K562 (cell line): ENCODE results near the gene EFCAB7.

Source experiments
- ATF1 ChIP-seq, 2 experiments: fragments of 450-650 bp in 1 of 2; IDR thresholded peaks; 2 replicates each; pipeline ENCODE4 v1.6.1; 2016; ENCODE audit warnings: missing compliant biosample characterization in 1 of 2, missing genetic modification characterization in 1 of 2
- CREB1 ChIP-seq, 2 experiments: sonication (generic) in 1 of 2; formaldehyde crosslinking in 1 of 2; IDR thresholded peaks; 2 replicates each; pipeline versions ENCODE4 v1.6.1 to v1.8.0; 2012 to 2022; ENCODE audit warnings: inconsistent platforms in 1 of 2, mild to moderate bottlenecking in 1 of 2, missing genetic modification reagents in 1 of 2, moderate library complexity in 1 of 2
- CTCF ChIP-seq, 3 experiments: IDR thresholded peaks in 2 of 3; conservative IDR thresholded peaks in 1 of 3; 2 replicates each; pipeline ENCODE4 v1.5.1; 2011 to 2012; ENCODE audit warnings: low read length in 3 of 3, mild to moderate bottlenecking in 3 of 3, control low read depth in 2 of 3, improper control_type of control experiment in 1 of 3, inconsistent platforms in 1 of 3, low read depth in 1 of 3, mixed read lengths in 1 of 3, moderate library complexity in 1 of 3; ENCODE audit not compliant: insufficient read depth in 2 of 3
- ELF2 ChIP-seq: fragments of 250-450 bp; sonication (Bioruptor Pico); IDR thresholded peaks from 2 replicates; pipeline ENCODE4 v1.5.0; 2021; ENCODE audit warnings: mild to moderate bottlenecking
- MAZ ChIP-seq, 2 experiments: fragments of 450-650 bp in 1 of 2; sonication (generic) in 1 of 2; formaldehyde crosslinking; IDR thresholded peaks in 1 of 2; conservative IDR thresholded peaks in 1 of 2; 2 replicates each; pipeline versions ENCODE4 v1.4.0 to v1.5.0; 2020; ENCODE audit warnings: mild to moderate bottlenecking in 1 of 2, missing genetic modification reagents in 1 of 2
- NFE2 ChIP-seq: IDR thresholded peaks from 2 replicates; pipeline ENCODE4 v1.6.1; 2014; ENCODE audit warnings: antibody characterized with exemption, low read depth
- RFX5 ChIP-seq: IDR thresholded peaks from 2 replicates; pipeline ENCODE4 v1.6.1; 2011; ENCODE audit warnings: low read depth, mild to moderate bottlenecking, improper control_type of control experiment, low read length
- SIX5 ChIP-seq, 2 experiments: IDR thresholded peaks; 2 replicates each; pipeline ENCODE4 v1.6.1; 2011; ENCODE audit warnings: low read length in 2 of 2, borderline replicate concordance in 1 of 2, low read depth in 1 of 2, mild to moderate bottlenecking in 1 of 2, moderate library complexity in 1 of 2; ENCODE audit not compliant: insufficient read depth in 1 of 2
- SRF ChIP-seq, 2 experiments: fragments of 250-450, 450-650 bp in 1 of 2; sonication (Bioruptor Pico) in 1 of 2; sonication (generic) in 1 of 2; formaldehyde crosslinking; IDR thresholded peaks; 2 replicates each; pipeline versions ENCODE4 v1.5.0 to v1.5.1; 2020 to 2022; ENCODE audit warnings: mild to moderate bottlenecking in 1 of 2, missing genetic modification reagents in 1 of 2
- TEAD1 ChIP-seq, 2 experiments: fragments of 450-650 bp in 1 of 2; sonication (generic) in 1 of 2; formaldehyde crosslinking; IDR thresholded peaks; 2 replicates each; pipeline versions ENCODE4 v1.4.0 to v1.8.0; 2020 to 2022; ENCODE audit warnings: mild to moderate bottlenecking in 2 of 2, missing genetic modification reagents in 1 of 2
- TEAD4 ChIP-seq, 2 experiments: sonication (generic) in 1 of 2; formaldehyde crosslinking in 1 of 2; IDR thresholded peaks; 2 replicates each; pipeline versions ENCODE4 v1.6.1 to v1.8.0; 2012 to 2022; ENCODE audit warnings: borderline replicate concordance in 1 of 2, inconsistent platforms in 1 of 2, low read length in 1 of 2, mild to moderate bottlenecking in 1 of 2, missing genetic modification reagents in 1 of 2
- ZBTB49 ChIP-seq: sonication (generic); formaldehyde crosslinking; IDR thresholded peaks from 2 replicates; pipeline ENCODE4 v1.8.0; 2022; ENCODE audit warnings: missing genetic modification reagents, mild to moderate bottlenecking, borderline replicate concordance
- ZNF253 ChIP-seq: fragments of 250-450 bp; sonication (Bioruptor Pico); conservative IDR thresholded peaks from 2 replicates; pipeline ENCODE4 v1.6.1; 2021; ENCODE audit warnings: mild to moderate bottlenecking
- TF ChIP-seq, protein P1 (sequence below), 2 experiments: fragments of 450-650 bp; formaldehyde crosslinking in 1 of 2; IDR thresholded peaks; 2 replicates each; pipeline versions ENCODE4 v1.4.0 to v1.6.1; 2014 to 2020; ENCODE audit warnings: mild to moderate bottlenecking in 2 of 2, borderline replicate concordance in 1 of 2, low read depth in 1 of 2

DNA sequence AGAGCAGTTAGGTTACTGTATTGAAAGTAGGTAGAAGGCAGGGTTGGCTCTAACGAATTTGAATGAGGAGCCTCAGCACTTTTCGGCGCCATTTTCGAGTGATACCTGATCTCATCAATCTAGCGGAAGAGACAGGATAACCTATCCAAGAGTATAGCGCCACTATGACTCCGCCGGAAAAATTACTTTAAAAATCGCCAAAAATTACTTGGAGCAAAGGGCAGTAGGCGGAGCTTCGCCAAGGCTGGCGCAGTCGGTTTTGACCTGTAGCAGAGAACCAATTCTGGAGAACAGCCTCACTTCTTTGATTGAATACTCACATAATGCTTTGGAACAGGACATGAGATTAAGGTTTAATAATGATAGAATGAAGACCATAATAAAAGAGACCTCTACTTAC, 25.6 kb downstream of the EFCAB7 start:
- TF ChIP-seq CTCF (IDR thresholded peaks at IDR 0.05 in 2 of 3, conservative IDR thresholded peaks at IDR 0.05 in 1 of 3; ENCODE audit: insufficient read depth in 2 of 3, low read depth in 1 of 3, low read length in 3 of 3) (no peak), ATF1 (CRISPR knock-in tag; IDR thresholded peaks at IDR 0.05) (no peak), ATF1 (tag; IDR thresholded peaks at IDR 0.05) (no peak), TEAD4 (IDR thresholded peaks at IDR 0.05; ENCODE audit: low read length) (no peak), TEAD4 (CRISPR knock-in tag; IDR thresholded peaks at IDR 0.05; ENCODE audit: borderline replicate concordance) (no peak), MAZ (CRISPR knock-in tag; conservative IDR thresholded peaks at IDR 0.05 in 1 of 2, IDR thresholded peaks at IDR 0.05 in 1 of 2) (no peak), ELF2 (CRISPR knock-in tag) (no peak), NFE2 (no peak), ZBTB49 (CRISPR knock-in tag) (no peak), TEAD1 (CRISPR knock-in tag; IDR thresholded peaks at IDR 0.05) (no peak), ZNF253 (no peak), SRF (CRISPR knock-in tag; IDR thresholded peaks at IDR 0.05) (no peak), CREB1 (IDR thresholded peaks at IDR 0.05) (no peak), CREB1 (CRISPR knock-in tag; IDR thresholded peaks at IDR 0.05) (no peak), RFX5 (no peak), SIX5 (IDR thresholded peaks at IDR 0.05; ENCODE audit: borderline replicate concordance in 1 of 2, insufficient read depth in 1 of 2, low read depth in 1 of 2, low read length in 2 of 2) (no peak)
- TF ChIP-seq, protein P1, sequence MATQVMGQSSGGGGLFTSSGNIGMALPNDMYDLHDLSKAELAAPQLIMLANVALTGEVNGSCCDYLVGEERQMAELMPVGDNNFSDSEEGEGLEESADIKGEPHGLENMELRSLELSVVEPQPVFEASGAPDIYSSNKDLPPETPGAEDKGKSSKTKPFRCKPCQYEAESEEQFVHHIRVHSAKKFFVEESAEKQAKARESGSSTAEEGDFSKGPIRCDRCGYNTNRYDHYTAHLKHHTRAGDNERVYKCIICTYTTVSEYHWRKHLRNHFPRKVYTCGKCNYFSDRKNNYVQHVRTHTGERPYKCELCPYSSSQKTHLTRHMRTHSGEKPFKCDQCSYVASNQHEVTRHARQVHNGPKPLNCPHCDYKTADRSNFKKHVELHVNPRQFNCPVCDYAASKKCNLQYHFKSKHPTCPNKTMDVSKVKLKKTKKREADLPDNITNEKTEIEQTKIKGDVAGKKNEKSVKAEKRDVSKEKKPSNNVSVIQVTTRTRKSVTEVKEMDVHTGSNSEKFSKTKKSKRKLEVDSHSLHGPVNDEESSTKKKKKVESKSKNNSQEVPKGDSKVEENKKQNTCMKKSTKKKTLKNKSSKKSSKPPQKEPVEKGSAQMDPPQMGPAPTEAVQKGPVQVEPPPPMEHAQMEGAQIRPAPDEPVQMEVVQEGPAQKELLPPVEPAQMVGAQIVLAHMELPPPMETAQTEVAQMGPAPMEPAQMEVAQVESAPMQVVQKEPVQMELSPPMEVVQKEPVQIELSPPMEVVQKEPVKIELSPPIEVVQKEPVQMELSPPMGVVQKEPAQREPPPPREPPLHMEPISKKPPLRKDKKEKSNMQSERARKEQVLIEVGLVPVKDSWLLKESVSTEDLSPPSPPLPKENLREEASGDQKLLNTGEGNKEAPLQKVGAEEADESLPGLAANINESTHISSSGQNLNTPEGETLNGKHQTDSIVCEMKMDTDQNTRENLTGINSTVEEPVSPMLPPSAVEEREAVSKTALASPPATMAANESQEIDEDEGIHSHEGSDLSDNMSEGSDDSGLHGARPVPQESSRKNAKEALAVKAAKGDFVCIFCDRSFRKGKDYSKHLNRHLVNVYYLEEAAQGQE (IDR thresholded peaks at IDR 0.05; ENCODE audit: borderline replicate concordance) = no peak
- TF ChIP-seq, protein P1 (CRISPR knock-in tag; IDR thresholded peaks at IDR 0.05; ENCODE audit: low read depth) = no peak
